ENCODE results near the gene SRPK2. TPM values are rescaled to one million over a fixed set of nuclear protein-coding genes. Genes with fewer than 3 reads are reported as not detected.

Gene SRPK2
- total and polyA plus RNA-seq, 2 of the 13 experiments (the other 11 are each of a cell fraction or from before 2014, with no cell fraction given): 10.1 to 22.3 TPM

DNA sequence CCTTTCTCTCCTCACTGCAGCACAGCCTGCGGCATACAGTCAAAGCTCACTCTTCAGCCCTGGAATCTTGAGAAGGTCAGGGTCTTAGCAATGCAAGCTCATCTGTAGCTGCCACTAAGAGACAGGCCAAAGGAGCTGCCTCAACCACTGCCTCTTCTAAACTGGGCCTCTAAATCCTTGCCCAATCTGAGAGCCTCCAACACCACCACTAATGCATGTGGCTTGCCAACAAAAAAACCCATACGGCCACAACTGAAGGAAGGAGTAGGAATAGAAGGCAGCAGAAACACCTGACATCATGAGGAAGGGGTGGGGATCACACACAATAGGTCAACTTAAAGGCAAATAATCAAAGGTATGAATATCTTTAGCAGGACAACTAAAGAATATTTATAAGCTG, 183.8 kb downstream of the SRPK2 start:
- DNase-seq (ENCODE audit: low spot score) (no peak), ATAC-seq (no peak), FAIRE-seq (no peak)
- Histone ChIP-seq H3K4me1 (ENCODE audit: insufficient read depth, low read length) (no peaks in the 10 kb centered on the region), H3K4me2 (ENCODE audit: low read depth, low read length) (no peak overlapping the region), H4K20me1 (ENCODE audit: insufficient read depth, low read length) (no peaks in the 10 kb centered on the region), H2AFZ (ENCODE audit: low read length) (no peak overlapping the region), H3K27ac (ENCODE audit: extremely low read length, insufficient read depth, low read length) (no peak overlapping the region), H3K9ac (ENCODE audit: insufficient read depth, low read depth, low read length) (no peak overlapping the region), H3K27me3 (ENCODE audit: control insufficient read depth in 1 of 2, insufficient read depth in 2 of 2, low read length in 2 of 2) (no peaks in the 10 kb centered on the region), H3K4me3 (replicated peaks in 1 of 3; ENCODE audit: insufficient read depth in 1 of 3, low read depth in 2 of 3, low read length in 3 of 3) (no peak overlapping the region), H3K36me3 (replicated peaks in 1 of 2; ENCODE audit: control insufficient read depth in 1 of 2, insufficient read depth in 2 of 2, low read length in 2 of 2) (peaks cover 0 to 7% of the 10 kb centered on the region in 2 experiments; a peak in 2 of 5 replicates), H3K79me2 (ENCODE audit: insufficient read depth, low read length) (peaks cover 11% of the 10 kb centered on the region), H3K9me3 (ENCODE audit: low read length) (no peaks in the 10 kb centered on the region)
- POLR2A ChIA-PET: no interaction called here
- no TSS peak for BruUV-seq (replicated peaks)
- intact Hi-C loops (cut with micrococcal nuclease; ENCODE audit: unreplicated experiment): no loop called here
- CTCF ChIA-PET (ENCODE audit: low intra/inter-chr PET ratio, low total read pairs): no interaction called here
- WGBS (ENCODE audit: low lambda C conversion rate): 98% methylated on average over 2 of the region's 2 CpGs
- in situ Hi-C loops (cut with HindIII; ENCODE audit: extremely low pct_ligation_motif_present, low pct_unique_long_range_greater_than_20kb): no loop called here
- TF ChIP-seq SRSF4 (IDR thresholded peaks at IDR 0.05; ENCODE audit: low read depth, low read length, poor library complexity, severe bottlenecking) (no peak), THAP8 (CRISPR knock-in tag; IDR thresholded peaks at IDR 0.05; ENCODE audit: borderline replicate concordance) (no peak), ZNF263 (CRISPR knock-in tag; IDR thresholded peaks at IDR 0.05) (no peak), FLYWCH1 (CRISPR knock-in tag; IDR thresholded peaks at IDR 0.05) (no peak), NR3C1 (CRISPR knock-in tag; IDR thresholded peaks at IDR 0.05) (no peak), CBX2 (IDR thresholded peaks at IDR 0.05; ENCODE audit: low read depth, low read length) (no peak), CBX2 (CRISPR knock-in tag; IDR thresholded peaks at IDR 0.05; ENCODE audit: low read depth) (no peak), ZNF138 (CRISPR knock-in tag; IDR thresholded peaks at IDR 0.05; ENCODE audit: low read depth) (no peak), GPBP1L1 (CRISPR knock-in tag; IDR thresholded peaks at IDR 0.05) (no peak), ZNF256 (CRISPR knock-in tag; conservative IDR thresholded peaks at IDR 0.05) (no peak), MEIS1 (CRISPR knock-in tag; IDR thresholded peaks at IDR 0.05; ENCODE audit: borderline replicate concordance) (no peak)
- TF ChIP-seq, protein P1, sequence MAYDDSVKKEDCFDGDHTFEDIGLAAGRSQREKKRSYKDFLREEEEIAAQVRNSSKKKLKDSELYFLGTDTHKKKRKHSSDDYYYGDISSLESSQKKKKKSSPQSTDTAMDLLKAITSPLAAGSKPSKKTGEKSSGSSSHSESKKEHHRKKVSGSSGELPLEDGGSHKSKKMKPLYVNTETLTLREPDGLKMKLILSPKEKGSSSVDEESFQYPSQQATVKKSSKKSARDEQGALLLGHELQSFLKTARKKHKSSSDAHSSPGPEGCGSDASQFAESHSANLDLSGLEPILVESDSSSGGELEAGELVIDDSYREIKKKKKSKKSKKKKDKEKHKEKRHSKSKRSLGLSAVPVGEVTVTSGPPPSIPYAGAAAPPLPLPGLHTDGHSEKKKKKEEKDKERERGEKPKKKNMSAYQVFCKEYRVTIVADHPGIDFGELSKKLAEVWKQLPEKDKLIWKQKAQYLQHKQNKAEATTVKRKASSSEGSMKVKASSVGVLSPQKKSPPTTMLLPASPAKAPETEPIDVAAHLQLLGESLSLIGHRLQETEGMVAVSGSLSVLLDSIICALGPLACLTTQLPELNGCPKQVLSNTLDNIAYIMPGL (CRISPR knock-in tag; IDR thresholded peaks at IDR 0.05; ENCODE audit: borderline replicate concordance in 1 of 2, low read depth in 1 of 2): no peak
- TF ChIP-seq, protein P2, sequence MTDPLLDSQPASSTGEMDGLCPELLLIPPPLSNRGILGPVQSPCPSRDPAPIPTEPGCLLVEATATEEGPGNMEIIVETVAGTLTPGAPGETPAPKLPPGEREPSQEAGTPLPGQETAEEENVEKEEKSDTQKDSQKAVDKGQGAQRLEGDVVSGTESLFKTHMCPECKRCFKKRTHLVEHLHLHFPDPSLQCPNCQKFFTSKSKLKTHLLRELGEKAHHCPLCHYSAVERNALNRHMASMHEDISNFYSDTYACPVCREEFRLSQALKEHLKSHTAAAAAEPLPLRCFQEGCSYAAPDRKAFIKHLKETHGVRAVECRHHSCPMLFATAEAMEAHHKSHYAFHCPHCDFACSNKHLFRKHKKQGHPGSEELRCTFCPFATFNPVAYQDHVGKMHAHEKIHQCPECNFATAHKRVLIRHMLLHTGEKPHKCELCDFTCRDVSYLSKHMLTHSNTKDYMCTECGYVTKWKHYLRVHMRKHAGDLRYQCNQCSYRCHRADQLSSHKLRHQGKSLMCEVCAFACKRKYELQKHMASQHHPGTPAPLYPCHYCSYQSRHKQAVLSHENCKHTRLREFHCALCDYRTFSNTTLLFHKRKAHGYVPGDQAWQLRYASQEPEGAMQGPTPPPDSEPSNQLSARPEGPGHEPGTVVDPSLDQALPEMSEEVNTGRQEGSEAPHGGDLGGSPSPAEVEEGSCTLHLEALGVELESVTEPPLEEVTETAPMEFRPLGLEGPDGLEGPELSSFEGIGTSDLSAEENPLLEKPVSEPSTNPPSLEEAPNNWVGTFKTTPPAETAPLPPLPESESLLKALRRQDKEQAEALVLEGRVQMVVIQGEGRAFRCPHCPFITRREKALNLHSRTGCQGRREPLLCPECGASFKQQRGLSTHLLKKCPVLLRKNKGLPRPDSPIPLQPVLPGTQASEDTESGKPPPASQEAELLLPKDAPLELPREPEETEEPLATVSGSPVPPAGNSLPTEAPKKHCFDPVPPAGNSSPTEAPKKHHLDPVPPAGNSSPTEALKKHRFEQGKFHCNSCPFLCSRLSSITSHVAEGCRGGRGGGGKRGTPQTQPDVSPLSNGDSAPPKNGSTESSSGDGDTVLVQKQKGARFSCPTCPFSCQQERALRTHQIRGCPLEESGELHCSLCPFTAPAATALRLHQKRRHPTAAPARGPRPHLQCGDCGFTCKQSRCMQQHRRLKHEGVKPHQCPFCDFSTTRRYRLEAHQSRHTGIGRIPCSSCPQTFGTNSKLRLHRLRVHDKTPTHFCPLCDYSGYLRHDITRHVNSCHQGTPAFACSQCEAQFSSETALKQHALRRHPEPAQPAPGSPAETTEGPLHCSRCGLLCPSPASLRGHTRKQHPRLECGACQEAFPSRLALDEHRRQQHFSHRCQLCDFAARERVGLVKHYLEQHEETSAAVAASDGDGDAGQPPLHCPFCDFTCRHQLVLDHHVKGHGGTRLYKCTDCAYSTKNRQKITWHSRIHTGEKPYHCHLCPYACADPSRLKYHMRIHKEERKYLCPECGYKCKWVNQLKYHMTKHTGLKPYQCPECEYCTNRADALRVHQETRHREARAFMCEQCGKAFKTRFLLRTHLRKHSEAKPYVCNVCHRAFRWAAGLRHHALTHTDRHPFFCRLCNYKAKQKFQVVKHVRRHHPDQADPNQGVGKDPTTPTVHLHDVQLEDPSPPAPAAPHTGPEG (CRISPR knock-in tag; IDR thresholded peaks at IDR 0.05): no peak
- TF ChIP-seq, protein P3, sequence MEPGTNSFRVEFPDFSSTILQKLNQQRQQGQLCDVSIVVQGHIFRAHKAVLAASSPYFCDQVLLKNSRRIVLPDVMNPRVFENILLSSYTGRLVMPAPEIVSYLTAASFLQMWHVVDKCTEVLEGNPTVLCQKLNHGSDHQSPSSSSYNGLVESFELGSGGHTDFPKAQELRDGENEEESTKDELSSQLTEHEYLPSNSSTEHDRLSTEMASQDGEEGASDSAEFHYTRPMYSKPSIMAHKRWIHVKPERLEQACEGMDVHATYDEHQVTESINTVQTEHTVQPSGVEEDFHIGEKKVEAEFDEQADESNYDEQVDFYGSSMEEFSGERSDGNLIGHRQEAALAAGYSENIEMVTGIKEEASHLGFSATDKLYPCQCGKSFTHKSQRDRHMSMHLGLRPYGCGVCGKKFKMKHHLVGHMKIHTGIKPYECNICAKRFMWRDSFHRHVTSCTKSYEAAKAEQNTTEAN (CRISPR knock-in tag; conservative IDR thresholded peaks at IDR 0.05): no peak

Data from HepG2 (cell line).